Naive thymus-derived CD8-positive, alpha-beta T cell (primary cell): ENCODE data around the gene ACAP2. TPM values are rescaled to one million over a fixed set of nuclear protein-coding genes. Genes with fewer than 3 reads are reported as not detected.

Experiments used
- ATAC-seq, 2 donors: fragments of 150-1000 bp; cut with Tn5 transposase in 1 of 2; sonication (Bioruptor Pico), chemical (Tn5 transposase) in 1 of 2; 1 replicate in 1 of 2; 2 replicates in 1 of 2; pipeline ENCODE4 v1.10.0; 2021; ENCODE audit warnings: mild to moderate bottlenecking in 2 of 2, moderate library complexity in 2 of 2
- POLR2A ChIA-PET: fragments of 350-600 bp; sonication (Branson Sonifier 250); formaldehyde crosslinking; loops from one replicate; lab custom pipeline; 2021; ENCODE audit warnings: antibody characterized with exemption; lab: Charles Lee
- DNase-seq, 10 donors: peaks; one replicate each; pipeline versions ENCODE4 v3.0.0 to v3.0.0-alpha.2; 2020 to 2022
- H3K27ac Mint-ChIP-seq, 10 donors: one replicate each; pipeline ENCODE4 v1.8.0; 2020 to 2022; ENCODE audit warnings: mild to moderate bottlenecking in 10 of 10, mixed read lengths in 10 of 10, moderate library complexity in 4 of 10, inconsistent platforms in 1 of 10
- H3K27me3 Mint-ChIP-seq, 5 donors: one replicate each; pipeline ENCODE4 v1.8.0; 2021 to 2022; ENCODE audit warnings: mixed read lengths in 5 of 5
- H3K36me3 Mint-ChIP-seq, 3 donors: one replicate each; pipeline ENCODE4 v1.8.0; 2020 to 2022; ENCODE audit warnings: mixed read lengths in 3 of 3, mild to moderate bottlenecking in 2 of 3, inconsistent platforms in 1 of 3
- H3K4me1 Mint-ChIP-seq, 4 donors: one replicate each; pipeline ENCODE4 v1.8.0; 2021 to 2022; ENCODE audit warnings: mixed read lengths in 4 of 4
- H3K4me3 Mint-ChIP-seq, 10 donors: one replicate each; pipeline ENCODE4 v1.8.0; 2020 to 2022; ENCODE audit warnings: mild to moderate bottlenecking in 10 of 10, mixed read lengths in 10 of 10, moderate library complexity in 6 of 10, inconsistent platforms in 1 of 10
- H3K9me3 Mint-ChIP-seq, 9 donors: one replicate each; pipeline ENCODE4 v1.8.0; 2020 to 2022; ENCODE audit warnings: mixed read lengths in 9 of 9, mild to moderate bottlenecking in 3 of 9, inconsistent platforms in 1 of 9, moderate library complexity in 1 of 9
- polyA plus RNA-seq, 3 donors: library from polyadenylated mRNA; unstranded; fragments of 300-500 nt; fragmentation: Illumina TruSeq; gene quantifications; one replicate each; pipeline ENCODE4 v1.2.3, GENCODE V29; 2021
- total RNA-seq, 8 experiments: library from RNA in 2 of 8; stranded (reverse) in 2 of 8; gene quantifications; one replicate each; pipeline ENCODE4 v1.2.3 and lab custom pipeline; 2021 to 2026

The ACAP2 gene
- total and polyA plus RNA-seq, 5 experiments from 2014 or later, result 36.7 to 81.0 (median 49.6) TPM

DNA sequence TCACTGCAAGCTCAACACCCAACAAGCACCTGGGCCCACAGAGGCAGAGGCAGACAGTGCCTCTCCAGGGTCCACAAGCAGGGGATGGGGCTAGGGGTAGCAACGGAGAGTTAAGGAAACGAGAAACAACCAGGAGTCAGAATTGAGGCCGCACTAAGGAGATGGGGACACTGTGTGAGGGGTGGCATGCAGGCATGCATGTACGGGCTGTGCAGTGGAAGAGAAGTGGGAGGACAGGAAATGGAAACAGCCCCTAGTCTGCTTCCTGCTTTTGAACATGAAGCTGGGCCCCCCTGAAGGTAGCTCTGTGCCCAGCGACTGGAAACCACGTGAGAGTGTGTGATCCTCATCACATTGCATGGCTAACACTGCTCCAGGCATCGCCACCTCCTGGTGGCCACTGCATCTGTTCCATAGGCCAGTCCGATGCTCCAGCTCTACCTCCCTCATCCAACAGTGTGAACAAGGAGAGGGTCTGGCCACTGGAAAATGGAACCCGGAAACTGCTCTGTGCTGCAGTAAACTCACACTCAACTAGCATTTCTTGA lies 215.8 kb downstream of the ACAP2 start:
- POLR2A ChIA-PET, result interaction anchor here (0.5 kb wide), 1 partner anchor 833 kb away, joined by 5 read pairs; no protein-coding TSS in a partner anchor
- Mint-ChIP-seq H3K4me1 (peaks cover 18 to 26% (median 20%) of the 10 kb centered on the region in 4 donors), H3K27me3 (no peaks in the 10 kb centered on the region), H3K27ac (peak overlapping the region in 7 of 10 donors; percentile 23 to 78 (median 53)), H3K4me3 (peak overlapping the region in 6 of 10 donors; percentile 6 to 44 (median 23)), H3K9me3 (peaks cover 0 to 9% (median 2%) of the 10 kb centered on the region in 9 donors), H3K36me3 (peaks cover 2 to 21% (median 11%) of the 10 kb centered on the region in 3 donors)
- peak; percentile 56 to 59 for ATAC-seq
- DNase-seq, result no peak

DNA sequence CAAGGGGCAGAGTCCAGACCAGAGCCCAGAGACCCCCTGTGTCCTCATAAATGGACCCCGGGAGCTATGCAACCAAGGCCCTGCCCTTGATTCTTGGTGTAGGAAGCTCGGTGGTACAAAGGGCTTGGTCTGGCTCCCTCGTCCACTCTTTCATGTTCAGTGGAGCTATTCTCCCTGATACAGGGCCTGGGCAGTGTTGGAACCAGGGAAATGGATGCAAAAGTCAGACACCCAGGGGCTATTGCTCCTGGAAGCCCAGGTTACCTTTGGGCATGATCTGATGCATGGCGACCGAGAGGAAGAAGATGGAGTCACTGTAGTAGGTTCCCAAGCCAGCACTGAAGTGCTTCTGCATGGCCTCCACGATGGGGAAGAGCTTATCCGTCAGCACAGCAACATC lies 216.4 kb downstream of the ACAP2 start:
- no peaks in the 10 kb centered on the region for H3K27me3 Mint-ChIP-seq
- POLR2A ChIA-PET, result interaction anchor here (0.5 kb wide), 1 partner anchor 832 kb away, joined by 5 read pairs; no protein-coding TSS in a partner anchor
- H3K36me3 Mint-ChIP-seq, result peaks cover 0 to 21% (median 11%) of the 10 kb centered on the region in 3 donors
- peak in 1 of 10 donors; percentile 2 for DNase-seq
- ATAC-seq, result no peak
- peak overlapping the region in 4 of 10 donors; percentile 36 to 78 (median 65) for H3K27ac Mint-ChIP-seq
- H3K9me3 Mint-ChIP-seq, result peaks cover 0 to 6% (median 0%) of the 10 kb centered on the region in 9 donors
- peak overlapping the region in 2 of 10 donors; percentile 35 to 36 for H3K4me3 Mint-ChIP-seq
- H3K4me1 Mint-ChIP-seq, result peaks cover 18 to 26% (median 20%) of the 10 kb centered on the region in 4 donors

- Mint-ChIP-seq H3K4me3 (no peak overlapping the region), H3K4me1 (peaks cover 18 to 26% (median 20%) of the 10 kb centered on the region in 4 donors), H3K27me3 (no peaks in the 10 kb centered on the region), H3K36me3 (peaks cover 0 to 28% (median 17%) of the 10 kb centered on the region in 3 donors), H3K9me3 (peaks cover 0 to 3% (median 0%) of the 10 kb centered on the region in 9 donors), H3K27ac (peak overlapping the region in 2 of 10 donors; percentile 45 to 72)
- DNase-seq, result no peak
- ATAC-seq, result no peak
- POLR2A ChIA-PET, result no interaction called here
Measured at GRCh38 chr3:195224980-195225580, 217.7 kb downstream of the ACAP2 start.

Other genes starting within 250 kb of the ACAP2 start
- 1 to 10 TPM; 5.4 to 5.6 TPM for gene XXYLT1, start 171.9 kb downstream of the ACAP2 start, total RNA-seq
- gene XXYLT1, start 171.9 kb downstream of the ACAP2 start, polyA plus RNA-seq, result 1 to 10 TPM; 6.3 to 8.3 (median 7.2) TPM
- 100 to 1,000 TPM; 140 to 147 TPM for gene PPP1R2, start 100.3 kb upstream of the ACAP2 start, total RNA-seq
- 100 to 1,000 TPM; 244 to 265 (median 245) TPM for gene PPP1R2, start 100.3 kb upstream of the ACAP2 start, polyA plus RNA-seq
- gene APOD, start 140.9 kb upstream of the ACAP2 start, total RNA-seq, result not detected
- not detected for gene APOD, start 140.9 kb upstream of the ACAP2 start, polyA plus RNA-seq